NCI-H1092 (cell line): ENCODE results near the gene HOXA11.

Experiments used
- DNase-seq: peaks from one replicate; lab custom pipeline; 2025; lab: John Stamatoyannopoulos, UW

Gene HOXA11

DNA sequence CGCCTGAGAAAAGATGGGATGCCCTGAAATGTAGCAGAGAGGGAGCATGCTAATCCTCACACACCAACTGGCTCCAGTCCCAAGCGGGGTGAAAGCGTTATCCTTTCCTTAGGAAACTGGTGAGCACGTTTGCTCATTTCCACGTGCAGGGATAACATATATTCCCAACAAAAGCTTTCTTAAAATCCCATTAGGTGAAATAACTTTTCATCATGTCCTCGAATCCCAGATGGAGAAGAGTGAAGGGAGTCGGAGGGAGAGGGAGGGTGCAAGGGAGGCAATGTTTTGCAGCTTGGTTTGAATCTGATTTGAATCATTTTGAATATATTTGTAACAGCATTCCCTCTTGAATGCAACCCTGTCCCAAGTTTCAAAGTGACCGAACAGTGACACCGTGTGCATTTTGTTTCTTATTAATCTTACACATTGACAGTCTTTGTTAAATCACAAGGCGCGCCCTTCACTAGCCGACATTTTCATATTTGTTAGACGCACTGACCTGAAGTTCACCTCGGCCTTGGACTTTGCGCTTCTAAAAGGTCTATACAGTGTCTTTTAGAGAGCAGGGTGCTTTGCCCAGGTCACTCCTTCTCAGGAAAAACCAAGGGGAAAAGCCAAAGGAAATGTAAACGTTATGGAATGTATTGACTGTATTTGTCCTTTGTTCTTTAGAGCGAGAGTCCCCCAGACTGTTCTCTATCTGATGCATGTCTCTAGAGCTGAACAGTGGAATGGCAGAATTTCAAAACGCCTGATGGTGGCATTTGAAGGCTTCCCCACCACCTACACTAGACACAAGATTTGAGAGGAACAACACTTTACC is 51.4 kb downstream of the HOXA11 start:
- DNase-seq: no peak

DNA sequence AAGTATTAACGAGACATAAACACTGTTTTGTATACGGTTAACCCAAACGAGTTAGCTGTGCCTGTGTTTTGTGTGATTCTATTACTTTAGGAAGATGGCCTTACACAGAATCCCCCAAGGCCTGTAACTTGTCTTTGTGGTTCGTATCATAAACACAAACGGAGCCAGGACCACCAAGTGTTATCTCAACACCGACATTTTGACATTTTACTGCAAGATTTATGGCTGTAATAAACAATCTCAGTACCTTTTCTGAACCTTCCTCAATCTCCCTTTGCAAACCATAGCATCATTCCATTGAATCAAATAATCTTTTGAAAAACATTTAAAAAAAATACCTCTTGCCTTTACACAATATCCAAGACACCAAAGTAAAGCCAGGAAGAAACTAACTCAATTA is 52.1 kb downstream of the HOXA11 start:
- DNase-seq: no peak

DNA sequence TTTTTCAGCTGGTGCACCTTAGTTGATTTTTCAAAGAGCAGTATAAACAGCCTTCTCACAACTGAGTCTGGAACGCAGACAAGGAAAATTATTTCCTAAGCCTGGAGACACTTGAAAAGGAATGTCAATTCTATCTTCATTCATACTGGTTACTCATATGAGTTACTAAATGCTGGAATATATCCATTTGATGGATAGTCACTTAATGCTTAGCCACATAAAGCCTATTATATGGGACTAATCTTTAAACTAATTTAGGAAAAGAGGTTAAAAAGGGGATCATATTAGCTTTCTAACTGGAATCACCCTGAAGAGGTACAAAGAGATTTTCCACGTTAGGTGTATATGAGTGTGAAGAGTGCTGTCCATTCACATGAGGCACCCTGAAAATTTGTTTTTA is 52.8 kb downstream of the HOXA11 start:
- no peak for DNase-seq

DNA sequence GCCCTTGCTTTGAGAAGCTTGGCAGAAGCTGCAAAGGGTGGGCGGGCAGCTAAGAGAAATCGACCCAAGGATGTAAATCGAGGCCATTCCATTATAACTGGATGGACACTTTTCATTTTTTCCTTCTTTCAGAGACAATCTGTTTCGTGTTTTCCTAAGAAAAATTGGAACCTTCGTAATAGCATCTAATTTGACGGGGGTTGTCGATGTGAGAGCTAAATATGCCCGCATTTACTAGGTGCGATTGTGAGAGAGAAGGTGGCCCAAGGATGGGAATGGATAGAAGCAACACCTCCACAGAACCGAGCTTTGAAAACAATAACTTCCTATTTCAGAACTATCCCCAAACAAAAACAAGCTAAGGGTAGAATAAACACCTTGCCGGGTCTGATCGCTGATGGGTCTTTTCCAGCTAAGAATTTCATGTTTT is 53.6 kb downstream of the HOXA11 start:
- no peak for DNase-seq
